NT2/D1 (cell line): ENCODE results near the gene MFAP2.

Source experiments
- YY1 ChIP-seq: IDR thresholded peaks from 2 replicates; pipeline ENCODE4 v1.6.1; 2011; ENCODE audit not compliant: insufficient read length, insufficient read depth
- ZNF274 ChIP-seq: IDR thresholded peaks from 2 replicates; pipeline ENCODE4 v1.6.1; 2011; ENCODE audit warnings: mild to moderate bottlenecking, low read depth, low read length

- TF ChIP-seq YY1: no peak
- TF ChIP-seq ZNF274: no peak
Observed at GRCh38 chr1:17011092-17011438, 30.6 kb upstream of the MFAP2 start.
